Natural killer cell (primary cell): ENCODE data around the gene GAS6. TPM values are rescaled to one million over a fixed set of nuclear protein-coding genes. Genes with fewer than 3 reads are reported as not detected.
"Not testable (repeated sequence)": the region's sequence is repeated elsewhere in the genome, so short reads cannot be mapped to it uniquely, and the experiment has no call there.

Experiments
- ATAC-seq, 3 donors: fragments of 150-1000 bp in 2 of 3; fragments of 200-7000 bp in 1 of 3; cut with Tn5 transposase; 1 replicate in 1 of 3; 2 replicates in 2 of 3; pipeline ENCODE4 v1.10.0; 2021; ENCODE audit warnings: mild to moderate bottlenecking in 2 of 3, moderate library complexity in 2 of 3
- DNase-seq, 2 donors: peaks; one replicate each; pipeline versions ENCODE4 v3.0.0 to v3.0.0-alpha.2; 2013 to 2021; ENCODE audit warnings: mixed read lengths in 1 of 2
- H3K27ac ChIP-seq: one replicate; pipeline ENCODE4 v1.5.1; 2013; ENCODE audit warnings: mild to moderate bottlenecking, low read length
- H3K27me3 ChIP-seq: one replicate; pipeline ENCODE4 v1.6.1; 2013; ENCODE audit warnings: low read length; ENCODE audit not compliant: control insufficient read depth, insufficient read depth
- H3K36me3 ChIP-seq: one replicate; pipeline ENCODE4 v1.6.1; 2013; ENCODE audit warnings: low read length; ENCODE audit not compliant: control insufficient read depth, insufficient read depth
- H3K4me1 ChIP-seq: one replicate; pipeline ENCODE4 v1.6.1; 2013; ENCODE audit warnings: low read length; ENCODE audit not compliant: control insufficient read depth, insufficient read depth
- H3K4me3 ChIP-seq: one replicate; pipeline ENCODE4 v1.5.1; 2013; ENCODE audit warnings: low read length
- H3K9me3 ChIP-seq: one replicate; pipeline ENCODE4 v1.6.1; 2013; ENCODE audit warnings: low read length; ENCODE audit not compliant: control insufficient read depth, insufficient read depth
- H3K27ac Mint-ChIP-seq, 2 donors: one replicate each; pipeline ENCODE4 v1.8.0; 2022; ENCODE audit warnings: mild to moderate bottlenecking in 2 of 2, mixed read lengths in 2 of 2, moderate library complexity in 1 of 2
- H3K27me3 Mint-ChIP-seq, 2 donors: one replicate each; pipeline ENCODE4 v1.8.0; 2022; ENCODE audit warnings: low read depth in 2 of 2, mixed read lengths in 2 of 2
- H3K36me3 Mint-ChIP-seq: one replicate; pipeline ENCODE4 v1.8.0; 2022; ENCODE audit warnings: mixed read lengths
- H3K4me1 Mint-ChIP-seq, 2 donors: one replicate each; pipeline ENCODE4 v1.8.0; 2022; ENCODE audit warnings: mixed read lengths in 2 of 2
- H3K4me3 Mint-ChIP-seq: one replicate; pipeline ENCODE4 v1.8.0; 2022; ENCODE audit warnings: mild to moderate bottlenecking, moderate library complexity, mixed read lengths
- H3K9me3 Mint-ChIP-seq, 2 donors: one replicate each; pipeline ENCODE4 v1.8.0; 2022; ENCODE audit warnings: mixed read lengths in 2 of 2
- WGBS: methylation state at CpG from one replicate; pipeline ENCODE4 v1.1.7; 2013; ENCODE audit warnings: missing lambda C conversion rate; ENCODE audit not compliant: insufficient coverage; 5-methylcytosine and 5-hydroxymethylcytosine counted together
- intact Hi-C: fragments of 100-400 bp; cut with micrococcal nuclease; formaldehyde crosslinking; loops from one replicate; pipeline ENCODE4 v1.14.2; 2022
- total RNA-seq, 4 donors: library from RNA; stranded (reverse); fragments of 120-200 nt in 1 of 4; gene quantifications; one replicate each; pipeline versions ENCODE4 v1.2.3 to v1.2.4, GENCODE V29; 2013 to 2022
- TF ChIP-seq, protein P1 (sequence below): fragments of 200-600 bp; IDR thresholded peaks from one replicate; pipeline ENCODE4 v1.8.0; 2022; ENCODE audit warnings: antibody characterized with exemption

GAS6 gene
- total RNA-seq, 3 donors from 2014 or later (not counting 1 experiment from before 2014, with no cell fraction given) = 0.40 to 1.4 (median 0.41) TPM

GRCh38 chr13:113792236-113792770, 71.6 kb downstream of the GAS6 start:
- WGBS = 71% methylated on average over 12 of the region's 12 CpGs
- Mint-ChIP-seq H3K9me3 (no peaks in the 10 kb centered on the region), H3K4me1 (no peaks in the 10 kb centered on the region), H3K27ac (no peak overlapping the region), H3K4me3 (no peak overlapping the region), H3K27me3 (peaks cover 0 to 3% of the 10 kb centered on the region in 2 donors), H3K36me3 (no peaks in the 10 kb centered on the region)
- Histone ChIP-seq H3K4me1 (no peaks in the 10 kb centered on the region), H3K9me3 (no peaks in the 10 kb centered on the region), H3K27me3 (no peaks in the 10 kb centered on the region), H3K4me3 (no peak overlapping the region), H3K36me3 (no peaks in the 10 kb centered on the region), H3K27ac (no peak overlapping the region)
- ATAC-seq = no peak
- TF ChIP-seq, protein P1, sequence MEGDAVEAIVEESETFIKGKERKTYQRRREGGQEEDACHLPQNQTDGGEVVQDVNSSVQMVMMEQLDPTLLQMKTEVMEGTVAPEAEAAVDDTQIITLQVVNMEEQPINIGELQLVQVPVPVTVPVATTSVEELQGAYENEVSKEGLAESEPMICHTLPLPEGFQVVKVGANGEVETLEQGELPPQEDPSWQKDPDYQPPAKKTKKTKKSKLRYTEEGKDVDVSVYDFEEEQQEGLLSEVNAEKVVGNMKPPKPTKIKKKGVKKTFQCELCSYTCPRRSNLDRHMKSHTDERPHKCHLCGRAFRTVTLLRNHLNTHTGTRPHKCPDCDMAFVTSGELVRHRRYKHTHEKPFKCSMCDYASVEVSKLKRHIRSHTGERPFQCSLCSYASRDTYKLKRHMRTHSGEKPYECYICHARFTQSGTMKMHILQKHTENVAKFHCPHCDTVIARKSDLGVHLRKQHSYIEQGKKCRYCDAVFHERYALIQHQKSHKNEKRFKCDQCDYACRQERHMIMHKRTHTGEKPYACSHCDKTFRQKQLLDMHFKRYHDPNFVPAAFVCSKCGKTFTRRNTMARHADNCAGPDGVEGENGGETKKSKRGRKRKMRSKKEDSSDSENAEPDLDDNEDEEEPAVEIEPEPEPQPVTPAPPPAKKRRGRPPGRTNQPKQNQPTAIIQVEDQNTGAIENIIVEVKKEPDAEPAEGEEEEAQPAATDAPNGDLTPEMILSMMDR = no peak
- no peak for DNase-seq
- intact Hi-C loops = no loop called here

- H3K27me3 ChIP-seq = no peaks in the 10 kb centered on the region
- Mint-ChIP-seq H3K36me3 (no peaks in the 10 kb centered on the region), H3K27ac (no peak overlapping the region), H3K27me3 (peaks cover 0 to 3% of the 10 kb centered on the region in 2 donors), H3K4me3 (no peak overlapping the region), H3K4me1 (no peaks in the 10 kb centered on the region), H3K9me3 (no peaks in the 10 kb centered on the region)
- no peaks in the 10 kb centered on the region for H3K36me3 ChIP-seq
- WGBS = 89% methylated on average over 19 of the region's 19 CpGs
- H3K4me1 ChIP-seq = no peaks in the 10 kb centered on the region
- ATAC-seq (no peak), DNase-seq (no peak)
- TF ChIP-seq, protein P1 = no peak
- intact Hi-C loops = no loop called here
- H3K9me3 ChIP-seq = no peaks in the 10 kb centered on the region
- H3K4me3 ChIP-seq = no peak overlapping the region
- no peak overlapping the region for H3K27ac ChIP-seq
Observed at GRCh38 chr13:113791761-113792160, 72.1 kb downstream of the GAS6 start.

DNA sequence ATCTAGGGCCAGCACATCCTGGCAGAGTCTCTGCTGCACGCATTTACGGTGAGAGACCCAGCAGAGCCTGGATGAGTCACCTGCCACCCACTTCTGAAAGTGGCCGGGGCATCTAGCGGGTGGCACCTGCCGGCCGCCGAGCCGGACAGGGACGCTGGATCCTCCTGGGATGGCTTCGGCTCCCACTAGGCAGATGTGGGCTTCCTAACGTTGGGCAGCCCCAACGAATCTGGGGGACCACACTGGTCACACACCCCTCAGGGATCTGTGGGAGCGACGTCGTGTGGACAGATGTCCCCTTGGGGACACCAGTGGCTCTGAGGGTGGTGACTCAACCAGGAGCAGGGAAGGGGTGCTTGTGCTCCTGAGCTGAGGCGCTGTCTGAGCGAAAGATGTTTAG, 72.7 kb downstream of the GAS6 start:
- Histone ChIP-seq H3K9me3 (no peaks in the 10 kb centered on the region), H3K4me1 (no peaks in the 10 kb centered on the region), H3K4me3 (no peak overlapping the region), H3K27me3 (no peaks in the 10 kb centered on the region), H3K27ac (no peak overlapping the region), H3K36me3 (no peaks in the 10 kb centered on the region)
- Mint-ChIP-seq H3K9me3 (no peaks in the 10 kb centered on the region), H3K36me3 (no peaks in the 10 kb centered on the region), H3K27me3 (peaks cover 0 to 3% of the 10 kb centered on the region in 2 donors), H3K4me3 (no peak overlapping the region), H3K27ac (no peak overlapping the region), H3K4me1 (no peaks in the 10 kb centered on the region)
- WGBS = 80% methylated on average over 17 of the region's 17 CpGs
- intact Hi-C loops = no loop called here
- TF ChIP-seq, protein P1 = no peak
- DNase-seq (no peak), ATAC-seq (no peak)

- H3K36me3 ChIP-seq, ATAC-seq, DNase-seq, H3K4me1 ChIP-seq, H3K27ac Mint-ChIP-seq, H3K36me3 Mint-ChIP-seq, intact Hi-C loops, H3K4me1 Mint-ChIP-seq, H3K27me3 Mint-ChIP-seq, H3K27ac ChIP-seq, H3K27me3 ChIP-seq, H3K9me3 Mint-ChIP-seq, H3K4me3 ChIP-seq, H3K4me3 Mint-ChIP-seq, H3K9me3 ChIP-seq: not testable (repeated sequence)
- WGBS = 88% methylated on average over 6 of the region's 13 CpGs
Observed at GRCh38 chr13:113789931-113790330, 73.9 kb downstream of the GAS6 start.
